ENCODE measurements around the gene TMEM121. TPM values are rescaled to one million over a fixed set of nuclear protein-coding genes. Genes with fewer than 3 reads are reported as not detected.
A peak's percentile ranks its signal among the peaks of the same experiment; 100 is the strongest.

TMEM121 gene
- total RNA-seq, 4 donors from 2014 or later: 0.48 to 0.96 TPM; not detected in 2

GRCh38 chr14:105492031-105492970, 34.1 kb upstream of the TMEM121 start:
- no peak for TF ChIP-seq EP300 (IDR thresholded peaks at IDR 0.05; ENCODE audit: low read depth)
- TF ChIP-seq CTCF (IDR thresholded peaks at IDR 0.05): no peak
- TF ChIP-seq POLR2A (IDR thresholded peaks at IDR 0.05): no peak
- no peak for TF ChIP-seq POLR2AphosphoS5 (IDR thresholded peaks at IDR 0.05)
- Histone ChIP-seq H3K9me3 (no peaks in the 10 kb centered on the region), H3K4me3 (no peak overlapping the region), H3K27ac (peak overlapping the region in 3 of 4 donors; percentile 93 to 99 (median 99)), H3K4me1 (peaks cover 14 to 39% (median 33%) of the 10 kb centered on the region in 4 donors), H3K36me3 (no peaks in the 10 kb centered on the region), H3K27me3 (peaks cover 2% of the 10 kb centered on the region)
- intact Hi-C loops (cut with DNase I; ENCODE audit: low total_unique reads): no loop called here
- in situ Hi-C loops (cut with MboI; ENCODE audit: low pct_ligation_motif_present in 1 of 4, low pct_unique_long_range_greater_than_20kb in 1 of 4, low sequenced_read_pairs in 3 of 4): no loop called here
- 89% methylated on average over 24 of the region's 24 CpGs; no CpG with 5 or more reads in 1 of the 2 donors for WGBS, 2 donors (ENCODE audit: low coverage in 1 of 2)
- no peak for DNase-seq

GRCh38 chr14:105492971-105493871, 33.2 kb upstream of the TMEM121 start:
- no peaks in the 10 kb centered on the region for H3K9me3 ChIP-seq
- no peak for DNase-seq
- H3K4me3 ChIP-seq: no peak overlapping the region
- H3K27ac ChIP-seq: no peak overlapping the region
- H3K36me3 ChIP-seq: no peaks in the 10 kb centered on the region
- in situ Hi-C loops (cut with MboI; ENCODE audit: low pct_ligation_motif_present in 1 of 4, low pct_unique_long_range_greater_than_20kb in 1 of 4, low sequenced_read_pairs in 3 of 4) (no loop called here), intact Hi-C loops (cut with DNase I; ENCODE audit: low total_unique reads) (no loop called here)
- no peaks in the 10 kb centered on the region for H3K27me3 ChIP-seq
- peaks cover 14 to 30% (median 24%) of the 10 kb centered on the region in 4 donors for H3K4me1 ChIP-seq
- TF ChIP-seq POLR2AphosphoS5 (IDR thresholded peaks at IDR 0.05) (no peak), EP300 (IDR thresholded peaks at IDR 0.05; ENCODE audit: low read depth) (no peak), POLR2A (IDR thresholded peaks at IDR 0.05) (no peak)
- 95% methylated on average over 14 of the region's 20 CpGs; no CpG with 5 or more reads in 1 of the 2 donors for WGBS, 2 donors (ENCODE audit: low coverage in 1 of 2)

GRCh38 chr14:105493921-105494605, 32.3 kb upstream of the TMEM121 start:
- intact Hi-C loops (cut with DNase I; ENCODE audit: low total_unique reads): no loop called here
- Histone ChIP-seq H3K27ac (no peak overlapping the region), H3K4me3 (no peak overlapping the region), H3K27me3 (no peaks in the 10 kb centered on the region), H3K36me3 (no peaks in the 10 kb centered on the region), H3K9me3 (no peaks in the 10 kb centered on the region), H3K4me1 (peaks cover 6 to 22% (median 15%) of the 10 kb centered on the region in 4 donors)
- DNase-seq: no peak
- TF ChIP-seq POLR2A (IDR thresholded peaks at IDR 0.05): no peak
- WGBS, 2 donors (ENCODE audit: low coverage in 1 of 2): 91% methylated on average over 8 of the region's 16 CpGs; no CpG with 5 or more reads in 1 of the 2 donors
- in situ Hi-C loops (cut with MboI; ENCODE audit: low pct_ligation_motif_present in 1 of 4, low pct_unique_long_range_greater_than_20kb in 1 of 4, low sequenced_read_pairs in 3 of 4): no loop called here

- no peaks in the 10 kb centered on the region for H3K27me3 ChIP-seq
- 93 to 96% methylated on average over 3 to 6 of the region's 6 CpGs for WGBS, 2 donors (ENCODE audit: low coverage in 1 of 2)
- TF ChIP-seq POLR2AphosphoS5 (IDR thresholded peaks at IDR 0.05): no peak
- H3K27ac ChIP-seq: no peak overlapping the region
- peaks cover 1 to 17% (median 10%) of the 10 kb centered on the region in 4 donors for H3K4me1 ChIP-seq
- no peaks in the 10 kb centered on the region for H3K9me3 ChIP-seq
- no peak for DNase-seq
- no peak overlapping the region for H3K4me3 ChIP-seq
- H3K36me3 ChIP-seq: no peaks in the 10 kb centered on the region
- intact Hi-C loops (cut with DNase I; ENCODE audit: low total_unique reads) (no loop called here), in situ Hi-C loops (cut with MboI; ENCODE audit: low pct_ligation_motif_present in 1 of 4, low pct_unique_long_range_greater_than_20kb in 1 of 4, low sequenced_read_pairs in 3 of 4) (no loop called here)
These were observed 31.8 kb upstream of the TMEM121 start for GRCh38 chr14:105494606-105494929.

GRCh38 chr14:105495101-105495989, 31.0 kb upstream of the TMEM121 start:
- Histone ChIP-seq H3K27ac (no peak overlapping the region), H3K9me3 (no peaks in the 10 kb centered on the region), H3K4me3 (no peak overlapping the region), H3K36me3 (no peaks in the 10 kb centered on the region), H3K27me3 (no peaks in the 10 kb centered on the region), H3K4me1 (peaks cover 0 to 9% (median 7%) of the 10 kb centered on the region in 4 donors)
- no peak for DNase-seq
- no peak for TF ChIP-seq POLR2A (IDR thresholded peaks at IDR 0.05)
- no peak for TF ChIP-seq EP300 (IDR thresholded peaks at IDR 0.05; ENCODE audit: low read depth)
- TF ChIP-seq POLR2AphosphoS5 (IDR thresholded peaks at IDR 0.05): no peak
- no peak for TF ChIP-seq CTCF (IDR thresholded peaks at IDR 0.05)
- 89% methylated on average over 8 of the region's 18 CpGs; no CpG with 5 or more reads in 1 of the 2 donors for WGBS, 2 donors (ENCODE audit: low coverage in 1 of 2)
- in situ Hi-C loops (cut with MboI; ENCODE audit: low pct_ligation_motif_present in 1 of 4, low pct_unique_long_range_greater_than_20kb in 1 of 4, low sequenced_read_pairs in 3 of 4) (no loop called here), intact Hi-C loops (cut with DNase I; ENCODE audit: low total_unique reads) (no loop called here)
